Central memory CD8-positive, alpha-beta T cell (primary cell): Measurements from ENCODE around the gene ST8SIA1.

Source experiments
- ATAC-seq: fragments of 150-1000 bp; cut with Tn5 transposase; replicated peaks from 2 replicates; pipeline ENCODE4 v1.10.0; 2022; ENCODE audit warnings: mild to moderate bottlenecking, moderate FRiP score, moderate number of reproducible peaks; ENCODE audit not compliant: poor library complexity, severe bottlenecking; ENCODE audit errors: extremely low read depth
- DNase-seq, 2 donors: peaks; one replicate each; pipeline ENCODE4 v3.0.0; 2021; ENCODE audit warnings: low spot score in 2 of 2
- H3K27ac Mint-ChIP-seq: one replicate; pipeline ENCODE4 v1.8.0; 2022; ENCODE audit warnings: low read depth, mild to moderate bottlenecking, moderate library complexity, mixed read lengths
- H3K27me3 Mint-ChIP-seq: one replicate; pipeline ENCODE4 v1.8.0; 2022; ENCODE audit warnings: mixed read lengths
- H3K36me3 Mint-ChIP-seq: one replicate; pipeline ENCODE4 v1.8.0; 2022; ENCODE audit warnings: mild to moderate bottlenecking, moderate library complexity, mixed read lengths; ENCODE audit not compliant: insufficient read depth
- H3K4me1 Mint-ChIP-seq: one replicate; pipeline ENCODE4 v1.8.0; 2022; ENCODE audit warnings: mixed read lengths
- H3K4me3 Mint-ChIP-seq: one replicate; pipeline ENCODE4 v1.8.0; 2022; ENCODE audit warnings: mild to moderate bottlenecking, moderate library complexity, mixed read lengths
- H3K9me3 Mint-ChIP-seq: one replicate; pipeline ENCODE4 v1.8.0; 2022; ENCODE audit warnings: mixed read lengths

ST8SIA1 gene

GRCh38 chr12:22287776-22288621 lies 46.5 kb downstream of the ST8SIA1 start:
- peaks cover 2% of the 10 kb centered on the region for H3K36me3 Mint-ChIP-seq
- DNase-seq = no peak
- H3K9me3 Mint-ChIP-seq = no peaks in the 10 kb centered on the region
- H3K27ac Mint-ChIP-seq = peak overlapping the region; percentile 22
- peak overlapping the region; percentile 69 for H3K4me3 Mint-ChIP-seq
- H3K4me1 Mint-ChIP-seq = peaks cover 26% of the 10 kb centered on the region
- no peaks in the 10 kb centered on the region for H3K27me3 Mint-ChIP-seq
- peak; percentile 64 for ATAC-seq

GRCh38 chr12:22287101-22287500 lies 47.4 kb downstream of the ST8SIA1 start:
- Mint-ChIP-seq H3K27ac (peak overlapping the region; percentile 22), H3K4me3 (no peak overlapping the region), H3K36me3 (peaks cover 2% of the 10 kb centered on the region), H3K27me3 (no peaks in the 10 kb centered on the region), H3K4me1 (peaks cover 26% of the 10 kb centered on the region), H3K9me3 (no peaks in the 10 kb centered on the region)
- ATAC-seq (no peak), DNase-seq (no peak)

- ATAC-seq (no peak), DNase-seq (no peak)
- H3K4me3 Mint-ChIP-seq = no peak overlapping the region
- no peaks in the 10 kb centered on the region for H3K27me3 Mint-ChIP-seq
- H3K27ac Mint-ChIP-seq = peak overlapping the region; percentile 22
- H3K4me1 Mint-ChIP-seq = peaks cover 26% of the 10 kb centered on the region
- no peaks in the 10 kb centered on the region for H3K9me3 Mint-ChIP-seq
- peaks cover 2% of the 10 kb centered on the region for H3K36me3 Mint-ChIP-seq
Measured at GRCh38 chr12:22286569-22286968, 47.9 kb downstream of the ST8SIA1 start.

- Mint-ChIP-seq H3K4me1 (peaks cover 26% of the 10 kb centered on the region), H3K27ac (no peak overlapping the region)
- no peak for ATAC-seq
Measured at GRCh38 chr12:22285846-22286245, 48.7 kb downstream of the ST8SIA1 start.

GRCh38 chr12:22284871-22285270 lies 49.6 kb downstream of the ST8SIA1 start:
- Mint-ChIP-seq H3K27ac (no peak overlapping the region), H3K4me1 (peaks cover 26% of the 10 kb centered on the region), H3K4me3 (no peak overlapping the region), H3K36me3 (no peaks in the 10 kb centered on the region), H3K9me3 (no peaks in the 10 kb centered on the region), H3K27me3 (no peaks in the 10 kb centered on the region)
- no peak for ATAC-seq
- DNase-seq = no peak

More at GRCh38 chr12:22285846-22286245, 48.7 kb downstream of the ST8SIA1 start:
- DNase-seq = no peak
- Mint-ChIP-seq H3K4me3 (no peak overlapping the region), H3K36me3 (no peaks in the 10 kb centered on the region), H3K9me3 (no peaks in the 10 kb centered on the region), H3K27me3 (no peaks in the 10 kb centered on the region)

GRCh38 chr12:22283508-22283907 lies 51.0 kb downstream of the ST8SIA1 start:
- Mint-ChIP-seq H3K27ac (no peak overlapping the region), H3K9me3 (no peaks in the 10 kb centered on the region), H3K27me3 (no peaks in the 10 kb centered on the region), H3K36me3 (peaks cover 2% of the 10 kb centered on the region), H3K4me1 (peaks cover 21% of the 10 kb centered on the region), H3K4me3 (no peak overlapping the region)
- no peak for ATAC-seq
- DNase-seq = no peak

GRCh38 chr12:22283006-22283506 lies 51.5 kb downstream of the ST8SIA1 start:
- Mint-ChIP-seq H3K4me1 (peaks cover 17% of the 10 kb centered on the region), H3K27ac (no peak overlapping the region), H3K36me3 (peaks cover 2% of the 10 kb centered on the region), H3K27me3 (no peaks in the 10 kb centered on the region), H3K4me3 (no peak overlapping the region), H3K9me3 (no peaks in the 10 kb centered on the region)
- ATAC-seq (no peak), DNase-seq (no peak)

GRCh38 chr12:22282283-22282682 lies 52.2 kb downstream of the ST8SIA1 start:
- Mint-ChIP-seq H3K27ac (no peak overlapping the region), H3K4me3 (no peak overlapping the region), H3K4me1 (peaks cover 9% of the 10 kb centered on the region), H3K36me3 (peaks cover 5% of the 10 kb centered on the region), H3K27me3 (no peaks in the 10 kb centered on the region), H3K9me3 (no peaks in the 10 kb centered on the region)
- DNase-seq = no peak
- no peak for ATAC-seq

- H3K4me3 Mint-ChIP-seq = no peak overlapping the region
- DNase-seq = no peak
- H3K4me1 Mint-ChIP-seq = no peaks in the 10 kb centered on the region
- no peaks in the 10 kb centered on the region for H3K9me3 Mint-ChIP-seq
- no peak overlapping the region for H3K27ac Mint-ChIP-seq
- no peaks in the 10 kb centered on the region for H3K27me3 Mint-ChIP-seq
- no peak for ATAC-seq
- peaks cover 7% of the 10 kb centered on the region for H3K36me3 Mint-ChIP-seq
Measured at GRCh38 chr12:22276867-22277266, 57.6 kb downstream of the ST8SIA1 start.

GRCh38 chr12:22276313-22276712 lies 58.2 kb downstream of the ST8SIA1 start:
- DNase-seq (no peak), ATAC-seq (no peak)
- Mint-ChIP-seq H3K9me3 (no peaks in the 10 kb centered on the region), H3K4me1 (no peaks in the 10 kb centered on the region), H3K36me3 (peaks cover 9% of the 10 kb centered on the region), H3K27me3 (no peaks in the 10 kb centered on the region), H3K4me3 (no peak overlapping the region), H3K27ac (no peak overlapping the region)

- DNase-seq = no peak
Measured at GRCh38 chr12:22275843-22276242, 58.7 kb downstream of the ST8SIA1 start.

GRCh38 chr12:22272335-22273151 lies 62.0 kb downstream of the ST8SIA1 start:
- no peak overlapping the region for H3K27ac Mint-ChIP-seq
- H3K36me3 Mint-ChIP-seq = peaks cover 7% of the 10 kb centered on the region
- ATAC-seq (no peak), DNase-seq (no peak)
- H3K9me3 Mint-ChIP-seq = no peaks in the 10 kb centered on the region
- no peaks in the 10 kb centered on the region for H3K27me3 Mint-ChIP-seq
- H3K4me3 Mint-ChIP-seq = no peak overlapping the region
- peaks cover 11% of the 10 kb centered on the region for H3K4me1 Mint-ChIP-seq

More at GRCh38 chr12:22275843-22276242, 58.7 kb downstream of the ST8SIA1 start:
- Mint-ChIP-seq H3K27me3 (no peaks in the 10 kb centered on the region), H3K9me3 (no peaks in the 10 kb centered on the region), H3K36me3 (peaks cover 9% of the 10 kb centered on the region), H3K27ac (no peak overlapping the region), H3K4me1 (no peaks in the 10 kb centered on the region), H3K4me3 (no peak overlapping the region)
- ATAC-seq = no peak
